NCI-H2227 (cell line): ENCODE measurements around the gene LARGE1.

ENCODE experiments used
- DNase-seq: peaks from one replicate; lab custom pipeline; 2025; ENCODE audit not compliant: unreplicated experiment; lab: John Stamatoyannopoulos, UW

Gene LARGE1

GRCh38 chr22:33451866-33452469, 468.3 kb downstream of the LARGE1 start:
- no peak for DNase-seq

GRCh38 chr22:33450756-33451155, 469.5 kb downstream of the LARGE1 start:
- no peak for DNase-seq

GRCh38 chr22:33447733-33448132, 472.5 kb downstream of the LARGE1 start:
- no peak for DNase-seq

- no peak for DNase-seq
Observed at GRCh38 chr22:33443683-33444082, 476.6 kb downstream of the LARGE1 start.

GRCh38 chr22:33440756-33441155, 479.5 kb downstream of the LARGE1 start:
- no peak for DNase-seq

DNA sequence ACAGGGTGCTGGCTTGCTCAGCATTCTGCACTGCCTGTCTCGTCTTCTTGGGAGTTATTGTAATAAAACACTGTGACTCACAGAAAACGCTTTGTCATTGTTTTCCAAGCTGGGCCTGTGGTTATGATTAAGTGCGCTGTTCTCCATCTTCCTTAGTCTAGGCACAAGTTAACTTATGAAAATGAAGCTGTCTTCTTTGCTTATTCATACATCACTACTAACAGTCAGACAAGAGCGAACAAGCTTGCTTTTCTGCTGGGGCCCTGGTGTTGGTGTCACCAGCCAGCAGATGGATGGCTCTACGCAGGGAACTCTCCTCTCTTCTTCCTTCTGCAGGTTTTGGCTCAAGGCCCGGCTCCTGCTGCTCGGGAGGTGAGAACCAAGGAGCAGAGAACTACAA, 482.0 kb downstream of the LARGE1 start:
- DNase-seq: no peak

- DNase-seq: no peak
Observed at GRCh38 chr22:33431300-33431699, 489.0 kb downstream of the LARGE1 start.

DNA sequence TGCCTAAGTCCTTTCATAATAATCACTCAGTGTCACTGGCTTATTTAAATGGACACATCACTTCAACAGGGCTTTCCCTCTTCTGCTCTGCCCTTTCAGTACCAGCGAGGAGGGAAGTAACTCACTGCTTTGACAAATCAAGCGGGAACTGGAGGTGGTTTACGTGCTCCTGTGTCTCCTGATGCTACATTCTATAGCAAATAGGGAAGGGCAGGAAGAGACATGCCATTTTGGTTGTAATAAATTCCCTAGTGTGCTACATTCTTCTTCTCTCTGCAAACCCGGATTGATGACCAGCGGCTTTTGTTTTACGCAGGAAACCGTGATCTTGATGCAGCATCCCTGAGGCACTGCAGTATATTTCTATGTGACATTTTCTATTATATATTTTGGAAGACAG, 491.0 kb downstream of the LARGE1 start:
- DNase-seq: no peak

GRCh38 chr22:33427461-33427860, 492.8 kb downstream of the LARGE1 start:
- DNase-seq: no peak

- no peak for DNase-seq
Observed at GRCh38 chr22:33426451-33426850, 493.8 kb downstream of the LARGE1 start.

- no peak for DNase-seq
Observed at GRCh38 chr22:33421859-33422258, 498.4 kb downstream of the LARGE1 start.

- no peak for DNase-seq
Observed at GRCh38 chr22:33418484-33418883, 501.8 kb downstream of the LARGE1 start.

GRCh38 chr22:33415401-33415800, 504.9 kb downstream of the LARGE1 start:
- no peak for DNase-seq

DNA sequence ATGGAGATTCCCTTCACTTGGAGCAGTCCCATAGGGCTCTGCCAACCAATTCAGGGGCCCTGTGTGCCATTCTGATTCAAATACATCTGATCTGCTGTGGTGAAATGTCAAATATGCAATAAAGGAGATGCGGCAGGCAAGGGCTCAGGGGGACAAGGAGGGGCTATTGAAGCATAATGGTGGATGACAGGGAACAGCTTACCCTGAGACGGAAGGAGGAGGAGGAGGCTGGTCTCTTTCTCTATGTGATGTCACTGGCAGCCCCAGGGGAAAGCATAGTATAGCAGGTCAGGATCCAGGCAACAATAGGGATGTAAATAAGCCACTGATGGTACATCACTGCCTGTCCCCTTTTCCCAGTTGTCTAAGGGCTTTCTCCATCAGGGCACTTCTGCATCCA, 511.2 kb downstream of the LARGE1 start:
- DNase-seq: peak; percentile 46

GRCh38 chr22:33405194-33405593, 515.1 kb downstream of the LARGE1 start:
- DNase-seq: no peak

GRCh38 chr22:33404723-33405122, 515.6 kb downstream of the LARGE1 start:
- no peak for DNase-seq

- no peak for DNase-seq
Observed at GRCh38 chr22:33402325-33402724, 518.0 kb downstream of the LARGE1 start.

GRCh38 chr22:33401291-33401690, 519.0 kb downstream of the LARGE1 start:
- DNase-seq: no peak

DNA sequence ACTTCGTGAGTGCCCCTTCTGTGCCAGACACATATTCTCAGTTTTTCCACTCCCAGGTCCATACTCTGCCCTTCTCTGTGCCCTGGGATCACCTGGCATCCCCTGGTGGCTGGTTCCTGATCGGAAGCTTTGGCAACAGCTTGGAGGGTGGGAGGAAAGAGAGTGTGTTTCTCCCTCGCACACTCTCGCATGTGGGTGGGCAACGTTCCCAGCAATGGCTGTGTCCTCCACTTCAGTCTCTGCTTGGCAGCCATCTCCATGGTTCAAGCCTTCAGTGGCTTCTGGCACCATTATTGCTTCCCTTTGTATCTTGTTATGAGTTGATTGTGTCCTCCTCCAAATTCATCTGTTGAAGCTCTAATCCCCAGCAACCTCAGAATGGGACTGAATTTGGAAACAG, 519.4 kb downstream of the LARGE1 start:
- DNase-seq: no peak

DNA sequence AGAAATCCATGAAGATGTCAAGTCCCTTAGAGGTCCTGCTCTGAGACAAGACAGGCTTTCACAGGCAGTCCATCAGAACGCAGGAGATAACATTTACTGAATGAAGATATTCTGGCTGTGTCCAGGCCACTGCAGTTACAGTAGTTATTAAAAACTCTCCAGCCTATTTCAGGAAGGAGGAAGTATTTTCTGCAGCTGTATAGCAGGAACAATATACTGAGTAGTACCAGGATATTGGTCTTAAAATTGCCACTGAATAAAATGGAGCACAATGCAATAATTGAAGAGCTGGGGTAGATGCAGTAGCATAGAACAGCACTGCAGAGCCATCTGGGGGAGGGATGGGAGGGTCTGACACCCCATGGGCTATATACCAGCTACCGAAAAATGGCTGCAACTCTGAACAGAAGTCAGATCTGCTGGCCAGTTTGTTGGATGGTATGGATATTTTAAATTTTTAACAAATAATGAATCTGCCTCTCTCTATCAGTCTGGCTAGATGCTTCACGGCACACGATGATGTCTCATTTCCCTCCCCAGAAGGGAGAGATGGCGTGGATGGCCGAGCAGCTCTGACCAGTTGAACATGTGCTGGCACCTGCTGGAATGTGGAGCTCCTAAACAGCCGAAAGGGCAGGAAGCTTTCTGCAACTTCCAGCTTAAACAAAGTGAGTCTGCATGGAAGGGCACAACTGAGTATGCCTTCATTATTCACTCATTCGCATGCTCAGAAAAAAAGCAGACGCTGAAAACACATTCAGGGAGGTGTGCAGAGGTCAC, 520.0 kb downstream of the LARGE1 start:
- DNase-seq: no peak

DNA sequence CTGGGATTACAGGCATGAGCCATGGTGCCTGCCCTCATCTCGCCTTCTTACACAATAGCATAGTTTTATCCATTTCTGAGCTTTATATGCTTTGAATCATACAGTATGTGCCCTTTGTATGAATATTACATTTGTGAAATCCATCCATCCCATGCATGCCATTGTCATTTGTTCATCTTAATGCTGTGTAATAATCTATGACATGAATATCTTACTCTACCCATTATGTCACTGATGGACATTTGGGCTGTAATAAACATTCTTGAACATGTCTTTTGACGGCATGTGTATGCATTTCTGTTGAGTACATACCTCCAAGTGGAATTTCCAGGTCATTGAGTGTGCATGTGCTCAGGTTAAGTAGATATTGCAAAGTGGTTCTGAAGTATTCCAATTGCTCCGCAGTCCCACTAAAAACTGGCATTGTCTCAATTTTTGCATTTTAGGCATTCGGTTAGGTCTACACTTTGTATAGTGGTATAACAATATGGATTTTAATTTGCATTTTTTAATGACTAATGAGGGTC, 522.8 kb downstream of the LARGE1 start:
- DNase-seq: no peak

GRCh38 chr22:33393432-33393831, 526.8 kb downstream of the LARGE1 start:
- DNase-seq: no peak

DNA sequence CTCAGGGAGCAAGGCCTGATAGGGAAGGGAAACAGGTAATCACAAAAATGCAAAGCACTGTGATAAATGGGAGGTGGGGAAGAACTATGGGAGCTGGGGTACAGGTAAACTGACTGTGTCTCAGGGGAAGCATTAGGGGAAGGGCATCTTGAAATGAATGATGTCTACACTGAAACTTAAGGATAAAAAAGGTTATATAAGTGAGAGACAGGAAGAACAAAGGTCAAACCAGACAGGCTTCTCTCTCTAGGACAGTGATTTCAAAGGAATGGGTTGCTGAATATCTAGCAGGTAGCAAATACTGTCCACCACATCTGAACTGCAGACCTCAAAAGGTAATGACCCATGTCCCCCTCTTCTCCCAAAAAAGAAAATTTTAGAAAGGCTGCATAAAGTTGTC, 529.0 kb downstream of the LARGE1 start:
- DNase-seq: no peak
